Measurements from ENCODE around the gene LAMB4.

- TF ChIP-seq GATA2 (IDR thresholded peaks at IDR 0.05; ENCODE audit: low read depth, low read length) = peak; percentile 62
- no peak for TF ChIP-seq GATA3 (IDR thresholded peaks at IDR 0.05; ENCODE audit: low read depth, low read length)
These were observed 20.8 kb downstream of the LAMB4 start for GRCh38 chr7:108109221-108109908.

Measured in SH-SY5Y (cell line).